ENCODE data around the gene PATZ1.

Gene PATZ1

DNA sequence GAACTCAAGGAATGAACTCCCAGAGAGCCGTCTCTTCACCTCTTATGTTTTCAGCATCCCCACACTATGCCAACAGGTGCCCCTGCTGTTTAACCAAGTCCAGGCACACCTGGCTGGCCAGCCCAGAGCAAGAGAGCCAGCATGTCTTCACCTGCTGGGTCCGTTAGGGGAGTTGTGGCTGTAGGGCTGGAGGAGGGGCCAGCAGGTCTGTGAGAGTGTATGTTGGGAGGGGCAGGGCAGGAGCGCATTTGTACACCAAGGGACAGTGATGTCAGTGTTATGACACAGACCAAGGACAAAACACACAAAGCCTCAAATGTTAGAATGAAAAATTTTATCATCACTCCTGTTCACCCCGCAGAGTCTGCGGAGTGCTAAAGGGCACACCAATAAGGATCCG is 5.8 kb downstream of the PATZ1 start:
- TF ChIP-seq SPI1 (IDR thresholded peaks at IDR 0.05; ENCODE audit: borderline replicate concordance, low read depth) (no peak), GABPA (IDR thresholded peaks at IDR 0.05; ENCODE audit: low read depth) (no peak), POLR2AphosphoS5 (IDR thresholded peaks at IDR 0.05; ENCODE audit: low read depth) (no peak)
- TF ChIP-seq, protein P1, sequence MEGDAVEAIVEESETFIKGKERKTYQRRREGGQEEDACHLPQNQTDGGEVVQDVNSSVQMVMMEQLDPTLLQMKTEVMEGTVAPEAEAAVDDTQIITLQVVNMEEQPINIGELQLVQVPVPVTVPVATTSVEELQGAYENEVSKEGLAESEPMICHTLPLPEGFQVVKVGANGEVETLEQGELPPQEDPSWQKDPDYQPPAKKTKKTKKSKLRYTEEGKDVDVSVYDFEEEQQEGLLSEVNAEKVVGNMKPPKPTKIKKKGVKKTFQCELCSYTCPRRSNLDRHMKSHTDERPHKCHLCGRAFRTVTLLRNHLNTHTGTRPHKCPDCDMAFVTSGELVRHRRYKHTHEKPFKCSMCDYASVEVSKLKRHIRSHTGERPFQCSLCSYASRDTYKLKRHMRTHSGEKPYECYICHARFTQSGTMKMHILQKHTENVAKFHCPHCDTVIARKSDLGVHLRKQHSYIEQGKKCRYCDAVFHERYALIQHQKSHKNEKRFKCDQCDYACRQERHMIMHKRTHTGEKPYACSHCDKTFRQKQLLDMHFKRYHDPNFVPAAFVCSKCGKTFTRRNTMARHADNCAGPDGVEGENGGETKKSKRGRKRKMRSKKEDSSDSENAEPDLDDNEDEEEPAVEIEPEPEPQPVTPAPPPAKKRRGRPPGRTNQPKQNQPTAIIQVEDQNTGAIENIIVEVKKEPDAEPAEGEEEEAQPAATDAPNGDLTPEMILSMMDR (IDR thresholded peaks at IDR 0.05; ENCODE audit: insufficient read depth, low read length) = no peak
- TF ChIP-seq, protein P2, sequence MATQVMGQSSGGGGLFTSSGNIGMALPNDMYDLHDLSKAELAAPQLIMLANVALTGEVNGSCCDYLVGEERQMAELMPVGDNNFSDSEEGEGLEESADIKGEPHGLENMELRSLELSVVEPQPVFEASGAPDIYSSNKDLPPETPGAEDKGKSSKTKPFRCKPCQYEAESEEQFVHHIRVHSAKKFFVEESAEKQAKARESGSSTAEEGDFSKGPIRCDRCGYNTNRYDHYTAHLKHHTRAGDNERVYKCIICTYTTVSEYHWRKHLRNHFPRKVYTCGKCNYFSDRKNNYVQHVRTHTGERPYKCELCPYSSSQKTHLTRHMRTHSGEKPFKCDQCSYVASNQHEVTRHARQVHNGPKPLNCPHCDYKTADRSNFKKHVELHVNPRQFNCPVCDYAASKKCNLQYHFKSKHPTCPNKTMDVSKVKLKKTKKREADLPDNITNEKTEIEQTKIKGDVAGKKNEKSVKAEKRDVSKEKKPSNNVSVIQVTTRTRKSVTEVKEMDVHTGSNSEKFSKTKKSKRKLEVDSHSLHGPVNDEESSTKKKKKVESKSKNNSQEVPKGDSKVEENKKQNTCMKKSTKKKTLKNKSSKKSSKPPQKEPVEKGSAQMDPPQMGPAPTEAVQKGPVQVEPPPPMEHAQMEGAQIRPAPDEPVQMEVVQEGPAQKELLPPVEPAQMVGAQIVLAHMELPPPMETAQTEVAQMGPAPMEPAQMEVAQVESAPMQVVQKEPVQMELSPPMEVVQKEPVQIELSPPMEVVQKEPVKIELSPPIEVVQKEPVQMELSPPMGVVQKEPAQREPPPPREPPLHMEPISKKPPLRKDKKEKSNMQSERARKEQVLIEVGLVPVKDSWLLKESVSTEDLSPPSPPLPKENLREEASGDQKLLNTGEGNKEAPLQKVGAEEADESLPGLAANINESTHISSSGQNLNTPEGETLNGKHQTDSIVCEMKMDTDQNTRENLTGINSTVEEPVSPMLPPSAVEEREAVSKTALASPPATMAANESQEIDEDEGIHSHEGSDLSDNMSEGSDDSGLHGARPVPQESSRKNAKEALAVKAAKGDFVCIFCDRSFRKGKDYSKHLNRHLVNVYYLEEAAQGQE (IDR thresholded peaks at IDR 0.05; ENCODE audit: insufficient replicate concordance, low read depth) = no peak
- no peak for DNase-seq (ENCODE audit: low read depth in 1 of 2, low spot score in 1 of 2)

DNA sequence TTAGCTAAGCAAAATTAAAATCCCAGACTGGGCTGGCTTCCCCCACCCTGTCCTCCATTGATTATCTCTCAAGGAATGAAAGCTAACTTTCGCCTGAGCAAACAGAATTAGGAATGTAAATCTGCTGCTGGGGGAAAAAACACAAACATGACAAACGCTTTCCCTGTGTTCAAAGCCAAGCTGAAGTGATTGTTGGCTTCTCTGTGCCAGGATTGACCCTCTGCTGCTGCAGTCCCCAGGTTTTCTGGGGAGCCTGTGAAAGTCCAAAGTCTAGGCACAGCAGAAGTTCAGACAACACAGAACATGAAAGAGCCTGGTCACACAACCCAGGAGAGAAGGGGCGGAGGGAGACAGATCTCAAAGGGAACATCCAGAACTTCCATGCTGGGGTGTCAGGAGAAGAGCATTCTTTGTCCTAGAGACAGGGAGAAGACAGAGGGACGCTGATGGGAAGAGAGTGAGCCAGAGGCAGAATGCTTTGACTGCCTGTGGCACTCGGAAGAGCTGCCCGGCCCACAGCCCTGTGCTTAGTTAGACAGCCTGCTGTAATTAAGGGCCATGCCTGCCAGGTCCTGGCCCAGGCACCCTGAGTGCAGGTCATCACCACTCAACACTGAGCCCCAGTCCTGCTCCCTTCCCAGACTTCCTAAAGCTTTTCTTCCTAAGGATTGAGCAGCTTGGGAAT is 6.9 kb downstream of the PATZ1 start:
- H3K27ac ChIP-seq (replicated peaks) = no peak overlapping the region
- H3K27me3 ChIP-seq (ENCODE audit: insufficient read depth, poor library complexity, severe bottlenecking) = no peaks in the 10 kb centered on the region
- H3K4me3 ChIP-seq (replicated peaks; ENCODE audit: insufficient read depth, low read length) = no peak overlapping the region
- TF ChIP-seq, protein P2 (IDR thresholded peaks at IDR 0.05; ENCODE audit: insufficient replicate concordance, low read depth) = no peak
- DNase-seq (ENCODE audit: low read depth in 1 of 2, low spot score in 1 of 2) = no peak

More for the DNA sequence above, 5.8 kb downstream of the PATZ1 start:
- no peak overlapping the region for H3K4me3 ChIP-seq (replicated peaks; ENCODE audit: insufficient read depth, low read length)
- no peaks in the 10 kb centered on the region for H3K27me3 ChIP-seq (ENCODE audit: insufficient read depth, poor library complexity, severe bottlenecking)
- H3K27ac ChIP-seq (replicated peaks) = no peak overlapping the region

DNA sequence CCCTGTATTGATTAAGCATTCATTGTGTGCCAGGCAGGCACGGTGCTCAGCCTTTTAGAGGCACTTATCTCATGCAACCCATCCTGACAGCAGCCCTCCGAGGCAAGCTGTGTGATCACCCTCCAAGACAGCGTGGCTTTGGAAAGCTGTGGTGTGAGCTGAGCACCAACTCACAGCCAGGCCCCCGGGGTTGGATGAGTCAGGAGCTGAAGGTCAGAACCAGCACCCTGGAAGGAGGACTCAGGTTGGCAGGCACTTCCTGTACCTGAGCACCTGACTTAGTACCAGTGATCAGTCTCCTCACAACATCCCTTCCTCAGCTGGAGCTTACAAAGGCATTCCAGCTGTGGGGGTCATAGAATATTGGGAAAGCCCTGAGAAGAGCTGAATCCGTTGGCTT is 9.0 kb downstream of the PATZ1 start:
- no peak for DNase-seq (ENCODE audit: low read depth in 1 of 2, low spot score in 1 of 2)
- Histone ChIP-seq H3K27me3 (ENCODE audit: insufficient read depth, poor library complexity, severe bottlenecking) (no peaks in the 10 kb centered on the region), H3K4me3 (replicated peaks; ENCODE audit: insufficient read depth, low read length) (no peak overlapping the region), H3K27ac (replicated peaks) (no peak overlapping the region)
- no peak for TF ChIP-seq POLR2AphosphoS5 (IDR thresholded peaks at IDR 0.05; ENCODE audit: low read depth)
- TF ChIP-seq, protein P1 (IDR thresholded peaks at IDR 0.05; ENCODE audit: insufficient read depth, low read length) = no peak
- TF ChIP-seq SPI1 (IDR thresholded peaks at IDR 0.05; ENCODE audit: borderline replicate concordance, low read depth) = no peak
- TF ChIP-seq, protein P2 (IDR thresholded peaks at IDR 0.05; ENCODE audit: insufficient replicate concordance, low read depth) = no peak
- TF ChIP-seq GABPA (IDR thresholded peaks at IDR 0.05; ENCODE audit: low read depth) = no peak

Measured in HL-60 (cell line).